CD14-positive monocyte (primary cell): ENCODE results near the gene HSFX1. TPM values are rescaled to one million over a fixed set of nuclear protein-coding genes. Genes with fewer than 3 reads are reported as not detected.
"Not testable (repeated sequence)": the region's sequence is repeated elsewhere in the genome, so short reads cannot be mapped to it uniquely, and the experiment has no call there.

Source experiments
- DNase-seq, 3 donors: peaks; one replicate each; pipeline ENCODE4 v3.0.0-alpha.2; 2011 to 2022
- H2AFZ ChIP-seq: 2 replicates; pipeline ENCODE4 v1.6.0; 2012; ENCODE audit warnings: mild to moderate bottlenecking, low read depth, low read length, inconsistent platforms; ENCODE audit not compliant: insufficient read depth, poor library complexity, severe bottlenecking
- H3K27ac ChIP-seq, 2 donors: 1 replicate in 1 of 2; 2 replicates in 1 of 2; pipeline ENCODE4 v1.5.1; 2012 to 2013; ENCODE audit warnings: low read length in 2 of 2, control low read depth in 1 of 2, inconsistent platforms in 1 of 2, low read depth in 1 of 2, mild to moderate bottlenecking in 1 of 2
- H3K27me3 ChIP-seq, 2 donors: one replicate each; pipeline versions ENCODE4 v1.6.0 to v1.6.1; 2011 to 2013; ENCODE audit warnings: low read length in 2 of 2; ENCODE audit not compliant: control insufficient read depth in 2 of 2, insufficient read depth in 2 of 2
- H3K36me3 ChIP-seq, 2 donors: replicated peaks in 1 of 2; 1 replicate in 1 of 2; 2 replicates in 1 of 2; pipeline versions ENCODE4 v1.5.1 to v1.6.1; 2012 to 2013; ENCODE audit warnings: low read length in 2 of 2, control low read depth in 1 of 2, inconsistent platforms in 1 of 2, mild to moderate bottlenecking in 1 of 2; ENCODE audit not compliant: insufficient read depth in 2 of 2, control insufficient read depth in 1 of 2
- H3K4me1 ChIP-seq, 2 donors: 1 replicate in 1 of 2; 2 replicates in 1 of 2; pipeline versions ENCODE4 v1.5.1 to v1.6.1; 2012 to 2013; ENCODE audit warnings: low read length in 2 of 2, control low read depth in 1 of 2, inconsistent platforms in 1 of 2, mild to moderate bottlenecking in 1 of 2, moderate library complexity in 1 of 2; ENCODE audit not compliant: insufficient read depth in 2 of 2, control insufficient read depth in 1 of 2
- H3K4me2 ChIP-seq: replicated peaks from 2 replicates; pipeline ENCODE3; 2012; ENCODE audit warnings: low read length, moderate library complexity, mild to moderate bottlenecking; ENCODE audit not compliant: poor library complexity, severe bottlenecking; ENCODE audit errors: extremely low read depth
- H3K4me3 ChIP-seq, 3 experiments: fragments of 200-600 bp in 1 of 3; sonication (generic) in 1 of 3; replicated peaks in 1 of 3; 1 replicate in 2 of 3; 2 replicates in 1 of 3; pipeline ENCODE4 v1.5.1; 2011 to 2013; ENCODE audit warnings: low read length in 3 of 3, mild to moderate bottlenecking in 3 of 3, control low read depth in 2 of 3, low read depth in 2 of 3, inconsistent platforms in 1 of 3, moderate library complexity in 1 of 3
- H3K79me2 ChIP-seq: 2 replicates; pipeline ENCODE4 v1.6.0; 2012; ENCODE audit warnings: mild to moderate bottlenecking, control low read depth, inconsistent platforms, low read length, moderate library complexity; ENCODE audit not compliant: insufficient read depth
- H3K9ac ChIP-seq: 2 replicates; pipeline ENCODE4 v1.6.0; 2017; ENCODE audit warnings: low read length, mild to moderate bottlenecking; ENCODE audit not compliant: insufficient read depth, poor library complexity, severe bottlenecking
- H3K9me3 ChIP-seq, 2 donors: replicated peaks in 1 of 2; 1 replicate in 1 of 2; 2 replicates in 1 of 2; pipeline versions ENCODE4 v1.5.1 to v1.6.1; 2012 to 2013; ENCODE audit warnings: low read length in 2 of 2, control low read depth in 1 of 2; ENCODE audit not compliant: control insufficient read depth in 1 of 2, insufficient read depth in 1 of 2
- H4K20me1 ChIP-seq: 2 replicates; pipeline ENCODE4 v1.6.0; 2012; ENCODE audit warnings: mild to moderate bottlenecking, low read length, control low read depth, moderate library complexity; ENCODE audit not compliant: insufficient read depth
- H3K27ac Mint-ChIP-seq, 7 donors: one replicate each; pipeline ENCODE4 v1.8.0; 2020; ENCODE audit warnings: mild to moderate bottlenecking in 7 of 7, mixed read lengths in 7 of 7, moderate library complexity in 6 of 7, inconsistent platforms in 2 of 7
- H3K27me3 Mint-ChIP-seq, 3 donors: one replicate each; pipeline ENCODE4 v1.8.0; 2021 to 2022; ENCODE audit warnings: low read depth in 3 of 3, mild to moderate bottlenecking in 3 of 3, mixed read lengths in 3 of 3, moderate library complexity in 3 of 3, inconsistent platforms in 1 of 3
- H3K36me3 Mint-ChIP-seq, 2 donors: one replicate each; pipeline ENCODE4 v1.8.0; 2020; ENCODE audit warnings: mixed read lengths in 2 of 2, inconsistent platforms in 1 of 2, mild to moderate bottlenecking in 1 of 2
- H3K4me1 Mint-ChIP-seq: one replicate; pipeline ENCODE4 v1.8.0; 2020; ENCODE audit warnings: mild to moderate bottlenecking, mixed read lengths
- H3K4me3 Mint-ChIP-seq, 2 donors: one replicate each; pipeline ENCODE4 v1.8.0; 2020; ENCODE audit warnings: mild to moderate bottlenecking in 2 of 2, mixed read lengths in 2 of 2, moderate library complexity in 1 of 2
- H3K9me3 Mint-ChIP-seq, 7 donors: one replicate each; pipeline ENCODE4 v1.8.0; 2020 to 2022; ENCODE audit warnings: mixed read lengths in 7 of 7, mild to moderate bottlenecking in 6 of 7, moderate library complexity in 6 of 7, inconsistent platforms in 2 of 7
- CTCF ChIP-seq: fragments of 200-600 bp; IDR thresholded peaks from one replicate; pipeline ENCODE4 v1.8.0; 2022; ENCODE audit warnings: antibody characterized with exemption, mild to moderate bottlenecking
- WGBS: methylation state at CpG from one replicate; pipeline ENCODE4 v1.1.5; 2013; ENCODE audit warnings: missing lambda C conversion rate; ENCODE audit not compliant: insufficient coverage; 5-methylcytosine and 5-hydroxymethylcytosine counted together
- intact Hi-C, 2 donors: fragments of 100-400 bp; cut with micrococcal nuclease; formaldehyde crosslinking; loops; one replicate each; pipeline versions ENCODE4 v1.15.0 to v1.15.1; 2023
- polyA plus RNA-seq, 3 donors: library from polyadenylated mRNA; depleted of rRNA in 1 of 3; unstranded in 2 of 3; stranded (reverse) in 1 of 3; fragments of 300-500 nt in 2 of 3; fragments of >200 nt in 1 of 3; fragmentation: Illumina TruSeq in 2 of 3; gene quantifications; 1 replicate in 2 of 3; 2 replicates in 1 of 3; pipeline ENCODE4 v1.2.3, GENCODE V29; 2012 to 2021

The HSFX1 gene
- polyA plus RNA-seq, 3 donors, result 0.35 TPM; not detected in 2

GRCh38 chrX:149759824-149760223 is 14.0 kb upstream of the HSFX1 start:
- Histone ChIP-seq H3K4me1 (no peaks in the 10 kb centered on the region), H3K9ac (no peak overlapping the region), H3K4me2 (no peak overlapping the region), H3K79me2 (no peaks in the 10 kb centered on the region), H3K36me3 (no peaks in the 10 kb centered on the region), H3K9me3 (no peaks in the 10 kb centered on the region), H3K27me3 (no peaks in the 10 kb centered on the region), H3K27ac (no peak overlapping the region), H3K4me3 (no peak overlapping the region), H4K20me1 (no peaks in the 10 kb centered on the region), H2AFZ (no peak overlapping the region)
- H3K27ac Mint-ChIP-seq, result no peak overlapping the region
- no peaks in the 10 kb centered on the region for H3K36me3 Mint-ChIP-seq
- peaks cover 0 to 5% (median 2%) of the 10 kb centered on the region in 3 donors for H3K27me3 Mint-ChIP-seq
- H3K4me3 Mint-ChIP-seq, result no peak overlapping the region
- no peak for DNase-seq
- WGBS, result no CpG with 5 or more reads among the region's 7 CpGs
- H3K4me1 Mint-ChIP-seq, result no peaks in the 10 kb centered on the region
- H3K9me3 Mint-ChIP-seq, result peaks cover 0 to 10% (median 2%) of the 10 kb centered on the region in 7 donors
- intact Hi-C loops, result no loop called here
- no peak for TF ChIP-seq CTCF

GRCh38 chrX:149760965-149761364 is 12.9 kb upstream of the HSFX1 start:
- Histone ChIP-seq H3K9me3 (no peaks in the 10 kb centered on the region), H3K27me3 (no peaks in the 10 kb centered on the region), H2AFZ (no peak overlapping the region), H3K4me3 (no peak overlapping the region), H3K36me3 (no peaks in the 10 kb centered on the region), H3K27ac (no peak overlapping the region), H3K4me1 (no peaks in the 10 kb centered on the region), H3K9ac (no peak overlapping the region), H4K20me1 (no peaks in the 10 kb centered on the region), H3K79me2 (no peaks in the 10 kb centered on the region), H3K4me2 (no peak overlapping the region)
- Mint-ChIP-seq H3K36me3 (no peaks in the 10 kb centered on the region), H3K27me3 (peaks cover 0 to 7% (median 0%) of the 10 kb centered on the region in 3 donors), H3K4me3 (no peak overlapping the region), H3K27ac (no peak overlapping the region), H3K9me3 (peaks cover 0 to 10% (median 2%) of the 10 kb centered on the region in 7 donors), H3K4me1 (no peaks in the 10 kb centered on the region)
- intact Hi-C loops, result no loop called here
- TF ChIP-seq CTCF, result no peak
- DNase-seq, result no peak
- no CpG with 5 or more reads among the region's 3 CpGs for WGBS

- H3K4me3 ChIP-seq, H3K4me1 Mint-ChIP-seq, intact Hi-C loops, H2AFZ ChIP-seq, H3K27me3 Mint-ChIP-seq, H3K36me3 Mint-ChIP-seq, H3K9me3 Mint-ChIP-seq, H3K79me2 ChIP-seq, H4K20me1 ChIP-seq, H3K9me3 ChIP-seq, H3K27ac Mint-ChIP-seq, H3K27ac ChIP-seq, H3K36me3 ChIP-seq, H3K4me1 ChIP-seq, H3K27me3 ChIP-seq, H3K9ac ChIP-seq, H3K4me2 ChIP-seq, H3K4me3 Mint-ChIP-seq, DNase-seq: not testable (repeated sequence)
- 100% methylated on average over 3 of the region's 22 CpGs for WGBS
Observed at GRCh38 chrX:149761858-149762674, 11.8 kb upstream of the HSFX1 start.
